ENCODE data around the gene RGS16. TPM values are rescaled to one million over a fixed set of nuclear protein-coding genes. Genes with fewer than 3 reads are reported as not detected.

RGS16 gene
- total and polyA plus RNA-seq, 9 of the 15 experiments (the other 6 are each of a cell fraction or from before 2014, with no cell fraction given): 0.07 to 0.55 (median 0.36) TPM

DNA sequence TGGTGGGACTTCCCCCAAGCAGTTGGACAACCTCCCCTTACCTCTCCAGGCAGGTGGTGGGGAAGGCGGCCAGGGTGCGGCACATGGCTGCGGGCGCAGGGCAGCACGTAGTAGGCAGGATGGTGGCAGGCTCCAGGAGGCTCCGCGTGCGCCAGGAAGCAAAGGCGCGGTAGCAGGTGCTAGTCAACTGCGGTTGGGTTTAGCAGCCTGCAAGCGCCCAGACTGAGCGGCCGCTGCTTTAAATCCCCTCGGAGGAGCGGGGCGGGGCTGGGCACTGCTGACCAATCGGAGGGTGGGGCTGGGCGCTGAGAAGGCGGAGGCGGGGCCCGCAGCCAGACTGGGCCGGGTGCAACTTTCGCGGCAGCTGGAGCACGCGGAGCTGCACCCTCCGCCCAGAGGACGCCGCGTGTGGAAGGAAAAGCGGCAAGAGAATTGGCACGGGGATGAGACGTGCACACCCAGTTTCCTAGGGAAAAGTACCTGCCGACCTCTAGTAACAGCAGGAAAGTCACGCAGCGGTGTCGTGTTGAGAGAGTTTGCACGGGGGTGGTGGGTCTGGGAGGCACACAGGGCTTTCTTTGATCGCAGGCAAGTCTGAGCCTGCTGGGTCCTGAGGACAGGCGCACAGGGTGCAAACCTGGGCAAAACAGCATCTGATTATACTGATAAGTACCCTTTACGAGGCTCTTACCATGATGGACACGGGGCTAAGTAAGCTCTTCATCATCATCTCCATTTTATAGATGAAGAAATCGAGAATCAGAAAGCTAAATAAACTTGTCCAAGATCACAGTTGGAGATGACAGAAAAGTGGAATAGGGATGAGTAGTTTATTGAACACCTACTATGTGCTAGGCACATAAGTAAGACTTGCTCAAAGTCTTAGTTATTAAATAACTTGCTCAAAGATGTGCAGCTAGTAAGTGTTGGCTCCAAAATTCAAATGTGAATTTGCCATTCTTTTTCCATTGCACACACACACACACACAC is at the start of gene RGS16 (continued):
- TF ChIP-seq ZNF140 (CRISPR knock-in tag; IDR thresholded peaks at IDR 0.05) (no peak), ZFP30 (CRISPR knock-in tag; IDR thresholded peaks at IDR 0.05; ENCODE audit: borderline replicate concordance) (no peak), KDM2B (CRISPR knock-in tag; IDR thresholded peaks at IDR 0.05) (no peak), CTBP1 (IDR thresholded peaks at IDR 0.05; ENCODE audit: borderline replicate concordance) (peak; percentile 35; the same call in 1 of the 2 replicates), ATF1 (CRISPR knock-in tag; IDR thresholded peaks at IDR 0.05) (no peak), ATF1 (tag; IDR thresholded peaks at IDR 0.05) (0 out of 2 replicates have a peak, but pooled peaks have one; percentile 26), ZNF785 (CRISPR knock-in tag; IDR thresholded peaks at IDR 0.05) (no peak), PYGO2 (tag; IDR thresholded peaks at IDR 0.05) (no peak), NFIX (CRISPR knock-in tag; IDR thresholded peaks at IDR 0.05; ENCODE audit: low read depth) (no peak), PHB (CRISPR knock-in tag; IDR thresholded peaks at IDR 0.05) (no peak), XRCC5 (IDR thresholded peaks at IDR 0.05; ENCODE audit: low read depth, low read length) (no peak)
- TF ChIP-seq, protein P1, sequence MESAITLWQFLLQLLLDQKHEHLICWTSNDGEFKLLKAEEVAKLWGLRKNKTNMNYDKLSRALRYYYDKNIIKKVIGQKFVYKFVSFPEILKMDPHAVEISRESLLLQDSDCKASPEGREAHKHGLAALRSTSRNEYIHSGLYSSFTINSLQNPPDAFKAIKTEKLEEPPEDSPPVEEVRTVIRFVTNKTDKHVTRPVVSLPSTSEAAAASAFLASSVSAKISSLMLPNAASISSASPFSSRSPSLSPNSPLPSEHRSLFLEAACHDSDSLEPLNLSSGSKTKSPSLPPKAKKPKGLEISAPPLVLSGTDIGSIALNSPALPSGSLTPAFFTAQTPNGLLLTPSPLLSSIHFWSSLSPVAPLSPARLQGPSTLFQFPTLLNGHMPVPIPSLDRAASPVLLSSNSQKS (CRISPR knock-in tag; IDR thresholded peaks at IDR 0.05): no peak
- TF ChIP-seq, protein P2, sequence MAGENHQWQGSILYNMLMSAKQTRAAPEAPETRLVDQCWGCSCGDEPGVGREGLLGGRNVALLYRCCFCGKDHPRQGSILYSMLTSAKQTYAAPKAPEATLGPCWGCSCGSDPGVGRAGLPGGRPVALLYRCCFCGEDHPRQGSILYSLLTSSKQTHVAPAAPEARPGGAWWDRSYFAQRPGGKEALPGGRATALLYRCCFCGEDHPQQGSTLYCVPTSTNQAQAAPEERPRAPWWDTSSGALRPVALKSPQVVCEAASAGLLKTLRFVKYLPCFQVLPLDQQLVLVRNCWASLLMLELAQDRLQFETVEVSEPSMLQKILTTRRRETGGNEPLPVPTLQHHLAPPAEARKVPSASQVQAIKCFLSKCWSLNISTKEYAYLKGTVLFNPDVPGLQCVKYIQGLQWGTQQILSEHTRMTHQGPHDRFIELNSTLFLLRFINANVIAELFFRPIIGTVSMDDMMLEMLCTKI (IDR thresholded peaks at IDR 0.05; ENCODE audit: partially characterized antibody): no peak
- TF ChIP-seq, protein P3, sequence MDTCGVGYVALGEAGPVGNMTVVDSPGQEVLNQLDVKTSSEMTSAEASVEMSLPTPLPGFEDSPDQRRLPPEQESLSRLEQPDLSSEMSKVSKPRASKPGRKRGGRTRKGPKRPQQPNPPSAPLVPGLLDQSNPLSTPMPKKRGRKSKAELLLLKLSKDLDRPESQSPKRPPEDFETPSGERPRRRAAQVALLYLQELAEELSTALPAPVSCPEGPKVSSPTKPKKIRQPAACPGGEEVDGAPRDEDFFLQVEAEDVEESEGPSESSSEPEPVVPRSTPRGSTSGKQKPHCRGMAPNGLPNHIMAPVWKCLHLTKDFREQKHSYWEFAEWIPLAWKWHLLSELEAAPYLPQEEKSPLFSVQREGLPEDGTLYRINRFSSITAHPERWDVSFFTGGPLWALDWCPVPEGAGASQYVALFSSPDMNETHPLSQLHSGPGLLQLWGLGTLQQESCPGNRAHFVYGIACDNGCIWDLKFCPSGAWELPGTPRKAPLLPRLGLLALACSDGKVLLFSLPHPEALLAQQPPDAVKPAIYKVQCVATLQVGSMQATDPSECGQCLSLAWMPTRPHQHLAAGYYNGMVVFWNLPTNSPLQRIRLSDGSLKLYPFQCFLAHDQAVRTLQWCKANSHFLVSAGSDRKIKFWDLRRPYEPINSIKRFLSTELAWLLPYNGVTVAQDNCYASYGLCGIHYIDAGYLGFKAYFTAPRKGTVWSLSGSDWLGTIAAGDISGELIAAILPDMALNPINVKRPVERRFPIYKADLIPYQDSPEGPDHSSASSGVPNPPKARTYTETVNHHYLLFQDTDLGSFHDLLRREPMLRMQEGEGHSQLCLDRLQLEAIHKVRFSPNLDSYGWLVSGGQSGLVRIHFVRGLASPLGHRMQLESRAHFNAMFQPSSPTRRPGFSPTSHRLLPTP (IDR thresholded peaks at IDR 0.05; ENCODE audit: borderline replicate concordance, extremely low read depth, insufficient read length): no peak
- TF ChIP-seq, protein P4, sequence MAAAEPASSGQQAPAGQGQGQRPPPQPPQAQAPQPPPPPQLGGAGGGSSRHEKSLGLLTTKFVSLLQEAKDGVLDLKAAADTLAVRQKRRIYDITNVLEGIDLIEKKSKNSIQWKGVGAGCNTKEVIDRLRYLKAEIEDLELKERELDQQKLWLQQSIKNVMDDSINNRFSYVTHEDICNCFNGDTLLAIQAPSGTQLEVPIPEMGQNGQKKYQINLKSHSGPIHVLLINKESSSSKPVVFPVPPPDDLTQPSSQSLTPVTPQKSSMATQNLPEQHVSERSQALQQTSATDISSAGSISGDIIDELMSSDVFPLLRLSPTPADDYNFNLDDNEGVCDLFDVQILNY (CRISPR knock-in tag; IDR thresholded peaks at IDR 0.05): 0 out of 2 replicates have a peak, but pooled peaks have one; percentile 53
- TF ChIP-seq, protein P5, sequence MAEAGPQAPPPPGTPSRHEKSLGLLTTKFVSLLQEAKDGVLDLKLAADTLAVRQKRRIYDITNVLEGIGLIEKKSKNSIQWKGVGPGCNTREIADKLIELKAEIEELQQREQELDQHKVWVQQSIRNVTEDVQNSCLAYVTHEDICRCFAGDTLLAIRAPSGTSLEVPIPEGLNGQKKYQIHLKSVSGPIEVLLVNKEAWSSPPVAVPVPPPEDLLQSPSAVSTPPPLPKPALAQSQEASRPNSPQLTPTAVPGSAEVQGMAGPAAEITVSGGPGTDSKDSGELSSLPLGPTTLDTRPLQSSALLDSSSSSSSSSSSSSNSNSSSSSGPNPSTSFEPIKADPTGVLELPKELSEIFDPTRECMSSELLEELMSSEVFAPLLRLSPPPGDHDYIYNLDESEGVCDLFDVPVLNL (CRISPR knock-in tag; IDR thresholded peaks at IDR 0.05; ENCODE audit: low read depth): no peak; the same call in 1 of the 2 replicates
- TF ChIP-seq, protein P6, sequence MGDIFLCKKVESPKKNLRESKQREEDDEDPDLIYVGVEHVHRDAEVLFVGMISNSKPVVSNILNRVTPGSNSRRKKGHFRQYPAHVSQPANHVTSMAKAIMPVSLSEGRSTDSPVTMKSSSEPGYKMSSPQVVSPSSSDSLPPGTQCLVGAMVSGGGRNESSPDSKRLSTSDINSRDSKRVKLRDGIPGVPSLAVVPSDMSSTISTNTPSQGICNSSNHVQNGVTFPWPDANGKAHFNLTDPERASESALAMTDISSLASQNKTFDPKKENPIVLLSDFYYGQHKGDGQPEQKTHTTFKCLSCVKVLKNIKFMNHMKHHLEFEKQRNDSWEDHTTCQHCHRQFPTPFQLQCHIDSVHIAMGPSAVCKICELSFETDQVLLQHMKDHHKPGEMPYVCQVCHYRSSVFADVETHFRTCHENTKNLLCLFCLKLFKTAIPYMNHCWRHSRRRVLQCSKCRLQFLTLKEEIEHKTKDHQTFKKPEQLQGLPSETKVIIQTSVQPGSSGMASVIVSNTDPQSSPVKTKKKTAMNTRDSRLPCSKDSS (IDR thresholded peaks at IDR 0.05; ENCODE audit: low read depth, partially characterized antibody): no peak

Data from K562 (cell line).